Lower leg skin (tissue), 4 donors: ENCODE measurements around the gene LPCAT3. TPM values are rescaled to one million over a fixed set of nuclear protein-coding genes. Genes with fewer than 3 reads are reported as not detected.
"Not testable (repeated sequence)": the region's sequence is repeated elsewhere in the genome, so short reads cannot be mapped to it uniquely, and the experiment has no call there.

Experiments used
- DNase-seq, 2 donors: peaks; one replicate each; pipeline ENCODE4 v3.0.0-alpha.2; 2019; ENCODE audit warnings: low spot score in 2 of 2
- H3K4me3 ChIP-seq: fragments of 200-600 bp; sonication (generic); 2 replicates; pipeline ENCODE4 v1.5.1; 2017; ENCODE audit warnings: mild to moderate bottlenecking, low read depth; ENCODE audit not compliant: poor library complexity, severe bottlenecking
- POLR2A ChIP-seq, 2 donors: fragments of 450-650 bp; IDR thresholded peaks; one replicate each; pipeline ENCODE4 v1.6.1; 2016 to 2017; ENCODE audit warnings: antibody characterized with exemption in 2 of 2, mild to moderate bottlenecking in 1 of 2, moderate library complexity in 1 of 2
- WGBS, 2 donors: methylation state at CpG; one replicate each; pipeline ENCODE4 v1.1.5; 2018; 5-methylcytosine and 5-hydroxymethylcytosine counted together
- intact Hi-C: fragments of 100-400 bp; cut with DNase I; formaldehyde crosslinking; loops from one replicate; pipeline ENCODE4 v1.15.0; 2023; ENCODE audit warnings: low total_unique reads
- total RNA-seq, 4 donors: library from RNA; depleted of rRNA; stranded (reverse); fragments of >200 nt; gene quantifications; one replicate each; pipeline ENCODE4 v1.1.0, GENCODE V29; 2016
- TF ChIP-seq, protein P1 (sequence below), 3 donors: fragments of 450-650 bp; IDR thresholded peaks; one replicate each; pipeline ENCODE4 v1.5.1; 2016; ENCODE audit warnings: antibody characterized with exemption in 3 of 3, mild to moderate bottlenecking in 3 of 3, moderate library complexity in 2 of 3

LPCAT3 gene
- total RNA-seq, 4 donors from 2014 or later, result 29.6 to 51.2 (median 48.4) TPM

DNA sequence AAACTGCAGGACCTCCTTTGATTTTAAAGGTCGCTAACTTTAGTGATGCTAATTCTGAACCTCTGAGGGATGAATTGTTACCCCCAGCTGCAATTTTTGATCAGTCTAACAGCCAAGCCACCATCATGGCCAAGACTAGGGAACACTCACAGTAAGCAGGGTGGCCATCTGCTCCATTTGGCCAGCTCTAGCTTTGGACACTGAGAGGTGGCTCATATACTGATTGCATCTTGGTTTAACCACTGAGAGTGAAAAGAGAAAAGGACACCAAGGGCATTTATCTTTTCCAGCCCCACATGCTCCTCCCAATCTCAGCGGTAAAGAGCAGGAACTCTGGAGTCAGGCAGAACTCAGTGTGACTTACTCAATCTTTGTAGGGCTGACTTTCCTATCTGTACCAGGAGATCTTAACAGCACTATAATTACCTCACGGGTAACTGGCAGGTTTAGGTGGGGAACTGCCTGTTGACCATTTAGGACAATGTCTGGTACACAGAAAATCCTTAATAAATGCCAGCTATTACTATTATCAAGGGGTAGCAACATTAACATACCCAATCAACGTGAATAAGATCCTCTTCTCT, 6.2 kb downstream of the LPCAT3 start:
- intact Hi-C loops, result no loop called here
- TF ChIP-seq, protein P1, sequence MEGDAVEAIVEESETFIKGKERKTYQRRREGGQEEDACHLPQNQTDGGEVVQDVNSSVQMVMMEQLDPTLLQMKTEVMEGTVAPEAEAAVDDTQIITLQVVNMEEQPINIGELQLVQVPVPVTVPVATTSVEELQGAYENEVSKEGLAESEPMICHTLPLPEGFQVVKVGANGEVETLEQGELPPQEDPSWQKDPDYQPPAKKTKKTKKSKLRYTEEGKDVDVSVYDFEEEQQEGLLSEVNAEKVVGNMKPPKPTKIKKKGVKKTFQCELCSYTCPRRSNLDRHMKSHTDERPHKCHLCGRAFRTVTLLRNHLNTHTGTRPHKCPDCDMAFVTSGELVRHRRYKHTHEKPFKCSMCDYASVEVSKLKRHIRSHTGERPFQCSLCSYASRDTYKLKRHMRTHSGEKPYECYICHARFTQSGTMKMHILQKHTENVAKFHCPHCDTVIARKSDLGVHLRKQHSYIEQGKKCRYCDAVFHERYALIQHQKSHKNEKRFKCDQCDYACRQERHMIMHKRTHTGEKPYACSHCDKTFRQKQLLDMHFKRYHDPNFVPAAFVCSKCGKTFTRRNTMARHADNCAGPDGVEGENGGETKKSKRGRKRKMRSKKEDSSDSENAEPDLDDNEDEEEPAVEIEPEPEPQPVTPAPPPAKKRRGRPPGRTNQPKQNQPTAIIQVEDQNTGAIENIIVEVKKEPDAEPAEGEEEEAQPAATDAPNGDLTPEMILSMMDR (IDR thresholded peaks at IDR 0.05), result no peak
- TF ChIP-seq POLR2A (IDR thresholded peaks at IDR 0.05), result no peak
- 70 to 81% methylated on average over 4 of the region's 4 CpGs for WGBS, 2 donors

DNA sequence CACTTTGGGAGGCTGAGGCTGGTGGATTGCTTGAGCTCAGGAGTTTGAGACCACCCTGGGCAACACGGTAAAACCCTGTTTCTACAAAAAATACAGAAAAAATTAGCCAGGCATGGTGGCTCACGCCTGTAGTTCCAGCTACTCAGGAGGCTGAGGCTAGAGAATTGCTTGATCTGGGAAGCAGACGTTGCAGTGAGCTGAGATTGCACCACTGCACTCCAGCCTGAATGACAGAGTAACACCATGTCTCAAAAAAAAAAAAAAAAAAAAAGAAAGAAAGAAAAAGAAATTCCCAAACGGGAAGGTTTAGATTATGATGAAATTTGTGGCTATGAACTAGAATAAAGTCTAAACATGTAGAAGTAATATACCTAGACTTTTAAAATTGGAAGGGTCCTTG, 6.9 kb downstream of the LPCAT3 start:
- intact Hi-C loops, DNase-seq, H3K4me3 ChIP-seq: not testable (repeated sequence)
- WGBS, 2 donors, result 71 to 85% methylated on average over 4 of the region's 4 CpGs

More for the DNA sequence above, 6.2 kb downstream of the LPCAT3 start:
- DNase-seq, result no peak
- H3K4me3 ChIP-seq, result no peak overlapping the region

DNA sequence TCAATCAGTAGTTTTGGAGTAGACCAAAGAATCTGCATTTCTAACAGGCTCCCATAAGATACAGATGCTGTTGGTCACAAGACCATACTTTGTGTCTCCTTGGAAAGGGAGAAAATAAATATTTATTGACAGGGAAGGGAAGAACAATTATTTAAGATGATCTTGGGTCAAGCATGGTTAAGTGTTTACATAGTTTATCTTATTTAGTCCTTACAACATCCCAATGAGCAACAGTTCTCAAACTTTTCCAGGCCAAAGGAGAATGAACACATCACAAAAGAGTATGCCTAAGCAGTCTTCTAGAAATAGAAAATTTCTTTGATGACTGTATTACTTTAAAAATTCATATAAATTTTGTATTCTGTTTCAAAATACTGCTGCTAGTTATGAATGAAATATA, 8.8 kb downstream of the LPCAT3 start:
- intact Hi-C loops, result no loop called here
- DNase-seq, result no peak
- no peak for TF ChIP-seq POLR2A (IDR thresholded peaks at IDR 0.05)
- TF ChIP-seq, protein P1 (IDR thresholded peaks at IDR 0.05), result no peak
- H3K4me3 ChIP-seq, result no peak overlapping the region

GRCh38 chr12:7008864-7009263, 9.4 kb downstream of the LPCAT3 start:
- intact Hi-C loops, result no loop called here
- H3K4me3 ChIP-seq, result no peak overlapping the region
- DNase-seq, result no peak
- no peak for TF ChIP-seq POLR2A (IDR thresholded peaks at IDR 0.05)
- TF ChIP-seq, protein P1 (IDR thresholded peaks at IDR 0.05), result no peak
- WGBS, 2 donors, result 94 to 98% methylated on average over 2 of the region's 2 CpGs

DNA sequence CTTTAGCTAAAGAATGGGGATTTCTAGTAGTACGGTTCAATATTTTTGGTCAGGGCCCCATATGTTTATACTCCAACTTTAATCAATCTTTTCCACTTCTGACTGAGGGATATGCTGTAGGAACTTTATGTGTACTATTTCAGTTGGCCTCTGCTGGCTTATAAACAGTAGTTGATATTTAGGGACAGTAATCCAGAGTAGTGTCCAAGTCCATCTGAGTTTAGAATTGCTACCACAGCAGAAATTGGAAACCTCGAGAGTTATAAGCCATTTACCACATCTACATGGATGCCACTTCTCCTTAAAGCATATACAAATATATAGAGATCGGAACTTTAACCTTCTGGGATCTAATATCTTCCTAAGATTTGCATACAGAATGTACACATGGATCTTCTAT, 11.6 kb downstream of the LPCAT3 start:
- WGBS, 2 donors, result 88 to 91% methylated on average over 3 of the region's 3 CpGs
- DNase-seq, result no peak
- intact Hi-C loops, result no loop called here
- TF ChIP-seq POLR2A (IDR thresholded peaks at IDR 0.05), result no peak
- TF ChIP-seq, protein P1 (IDR thresholded peaks at IDR 0.05), result no peak
- no peak overlapping the region for H3K4me3 ChIP-seq

GRCh38 chr12:7005311-7005710, 13.0 kb downstream of the LPCAT3 start:
- TF ChIP-seq, protein P1 (IDR thresholded peaks at IDR 0.05), result no peak
- no peak for TF ChIP-seq POLR2A (IDR thresholded peaks at IDR 0.05)
- intact Hi-C loops, result no loop called here
- DNase-seq, result no peak
- no peak overlapping the region for H3K4me3 ChIP-seq
- 66 to 70% methylated on average over 2 of the region's 2 CpGs for WGBS, 2 donors
